OCI-LY7 (cell line): ENCODE data around the gene IL2RA.

Source experiments
- CTCF ChIP-seq: fragments of 200-600 bp; sonication (generic); conservative IDR thresholded peaks from 2 replicates; pipeline ENCODE4 v1.5.1; 2014; ENCODE audit warnings: mild to moderate bottlenecking, antibody characterized with exemption, low read length, moderate library complexity, mixed read lengths
- EZH2phosphoT487 ChIP-seq: fragments of 200-600 bp; sonication (generic); IDR thresholded peaks from 2 replicates; pipeline ENCODE4 v1.6.1; 2018; ENCODE audit warnings: low read depth, borderline replicate concordance, mild to moderate bottlenecking, mixed run types, antibody characterized with exemption, low read length, moderate library complexity, mixed read lengths

GRCh38 chr10:6095810-6096570 lies 33.8 kb upstream of the IL2RA start:
- no peak for TF ChIP-seq CTCF
- no peak for TF ChIP-seq EZH2phosphoT487
